OCI-LY3 (cell line): ENCODE results near the gene BRCC3.

ENCODE experiments used
- CTCF ChIP-seq: fragments of 200-600, 300-600 bp; sonication (generic); IDR thresholded peaks from 2 replicates; pipeline ENCODE4 v1.5.1; 2014; ENCODE audit warnings: antibody characterized with exemption, low read length, low read depth
- EZH2phosphoT487 ChIP-seq: fragments of 200-600 bp; shearing (Covaris generic); IDR thresholded peaks from 2 replicates; pipeline ENCODE4 v1.6.1; 2018; ENCODE audit warnings: antibody characterized with exemption, mixed run types, low read depth

- TF ChIP-seq EZH2phosphoT487 (no peak), CTCF (no peak)
Observed at GRCh38 chrX:155127940-155128339, 56.6 kb downstream of the BRCC3 start.
